Ovary (tissue), 3 donors: ENCODE data around the gene LRRC32.

Experiments
- CTCF ChIP-seq, 3 donors: fragments of 450-650 bp in 2 of 3; fragments of 200-600 bp in 1 of 3; IDR thresholded peaks; one replicate each; pipeline versions ENCODE4 v1.5.1 to v1.8.0; 2016 to 2022; ENCODE audit warnings: antibody characterized with exemption in 3 of 3, mild to moderate bottlenecking in 1 of 3
- EP300 ChIP-seq: sonication (generic); formaldehyde crosslinking; IDR thresholded peaks from one replicate; pipeline ENCODE4 v1.6.1; 2017; ENCODE audit warnings: antibody characterized with exemption
- POLR2A ChIP-seq: fragments of 450-650 bp; IDR thresholded peaks from one replicate; pipeline ENCODE4 v1.6.1; 2017; ENCODE audit warnings: antibody characterized with exemption, mild to moderate bottlenecking, moderate library complexity
- donor health status: DM: no; HTN: no; CAD: no.

- TF ChIP-seq POLR2A (no peak), CTCF (IDR thresholded peaks at IDR 0.05) (no peak), EP300 (no peak)
Observed at GRCh38 chr11:76642341-76642740, 28.2 kb downstream of the LRRC32 start.
